ENCODE measurements around the gene PBXIP1.

PBXIP1 gene

GRCh38 chr1:154954541-154954940 lies 1.4 kb downstream of the PBXIP1 start:
- Histone ChIP-seq H3K4me1 (ENCODE audit: control insufficient read depth, insufficient read depth, low read length) (peaks cover 7% of the 10 kb centered on the region; the same call in 1 of the 2 replicates), H3K27ac (ENCODE audit: low read length) (no peak overlapping the region), H3K27me3 (ENCODE audit: control insufficient read depth, insufficient read depth, low read length) (no peaks in the 10 kb centered on the region), H3K4me3 (ENCODE audit: low read length) (no peak overlapping the region), H3K36me3 (ENCODE audit: control insufficient read depth, insufficient read depth, low read length) (0 out of 2 replicates have a peak, but pooled peaks cover 5% of the 10 kb centered on the region), H3K9me3 (ENCODE audit: control insufficient read depth, insufficient read depth, low read length) (no peaks in the 10 kb centered on the region)
- WGBS (ENCODE audit: insufficient coverage, insufficient read length): no CpG with 5 or more reads among the region's 3 CpGs
- DNase-seq (ENCODE audit: low read depth, low spot score): no peak

- no peaks in the 10 kb centered on the region for H3K27me3 ChIP-seq (ENCODE audit: control insufficient read depth, insufficient read depth, low read length)
- no peak for DNase-seq (ENCODE audit: low read depth, low spot score)
- no CpG with 5 or more reads among the region's 2 CpGs for WGBS (ENCODE audit: insufficient coverage, insufficient read length)
- no peaks in the 10 kb centered on the region for H3K9me3 ChIP-seq (ENCODE audit: control insufficient read depth, insufficient read depth, low read length)
- no peak overlapping the region for H3K27ac ChIP-seq (ENCODE audit: low read length)
- H3K36me3 ChIP-seq (ENCODE audit: control insufficient read depth, insufficient read depth, low read length): no peaks in the 10 kb centered on the region
- no peak overlapping the region for H3K4me3 ChIP-seq (ENCODE audit: low read length)
- H3K4me1 ChIP-seq (ENCODE audit: control insufficient read depth, insufficient read depth, low read length): peaks cover 7% of the 10 kb centered on the region; the same call in 1 of the 2 replicates
These were observed 2.3 kb downstream of the PBXIP1 start for GRCh38 chr1:154953611-154954038.

GRCh38 chr1:154952664-154953063 lies 3.2 kb downstream of the PBXIP1 start:
- no peak for DNase-seq (ENCODE audit: low read depth, low spot score)
- Histone ChIP-seq H3K27ac (ENCODE audit: low read length) (no peak overlapping the region), H3K4me1 (ENCODE audit: control insufficient read depth, insufficient read depth, low read length) (peaks cover 7% of the 10 kb centered on the region; the same call in 1 of the 2 replicates), H3K9me3 (ENCODE audit: control insufficient read depth, insufficient read depth, low read length) (no peaks in the 10 kb centered on the region), H3K27me3 (ENCODE audit: control insufficient read depth, insufficient read depth, low read length) (no peaks in the 10 kb centered on the region), H3K36me3 (ENCODE audit: control insufficient read depth, insufficient read depth, low read length) (no peaks in the 10 kb centered on the region), H3K4me3 (ENCODE audit: low read length) (no peak overlapping the region)
- no CpG with 5 or more reads among the region's 6 CpGs for WGBS (ENCODE audit: insufficient coverage, insufficient read length)

- no peak for DNase-seq (ENCODE audit: low read depth, low spot score)
- Histone ChIP-seq H3K4me3 (ENCODE audit: low read length) (no peak overlapping the region), H3K36me3 (ENCODE audit: control insufficient read depth, insufficient read depth, low read length) (no peaks in the 10 kb centered on the region), H3K27ac (ENCODE audit: low read length) (no peak overlapping the region), H3K4me1 (ENCODE audit: control insufficient read depth, insufficient read depth, low read length) (peaks cover 6% of the 10 kb centered on the region; the same call in 1 of the 2 replicates), H3K27me3 (ENCODE audit: control insufficient read depth, insufficient read depth, low read length) (no peaks in the 10 kb centered on the region), H3K9me3 (ENCODE audit: control insufficient read depth, insufficient read depth, low read length) (no peaks in the 10 kb centered on the region)
- no CpG with 5 or more reads among the region's 15 CpGs for WGBS (ENCODE audit: insufficient coverage, insufficient read length)
These were observed 3.8 kb downstream of the PBXIP1 start for GRCh38 chr1:154951901-154952657.

GRCh38 chr1:154948079-154948478 lies 7.8 kb downstream of the PBXIP1 start:
- no peaks in the 10 kb centered on the region for H3K9me3 ChIP-seq (ENCODE audit: control insufficient read depth, insufficient read depth, low read length)
- no peak for DNase-seq (ENCODE audit: low read depth, low spot score)
- no peaks in the 10 kb centered on the region for H3K27me3 ChIP-seq (ENCODE audit: control insufficient read depth, insufficient read depth, low read length)
- no peaks in the 10 kb centered on the region; the same call in 1 of the 2 replicates for H3K4me1 ChIP-seq (ENCODE audit: control insufficient read depth, insufficient read depth, low read length)
- H3K4me3 ChIP-seq (ENCODE audit: low read length): no peak overlapping the region
- WGBS (ENCODE audit: insufficient coverage, insufficient read length): no CpG with 5 or more reads among the region's 11 CpGs
- no peak overlapping the region for H3K27ac ChIP-seq (ENCODE audit: low read length)
- H3K36me3 ChIP-seq (ENCODE audit: control insufficient read depth, insufficient read depth, low read length): no peaks in the 10 kb centered on the region

GRCh38 chr1:154945962-154946850 lies 9.7 kb downstream of the PBXIP1 start:
- WGBS (ENCODE audit: insufficient coverage, insufficient read length): no CpG with 5 or more reads among the region's 17 CpGs
- no peak for DNase-seq (ENCODE audit: low read depth, low spot score)
- Histone ChIP-seq H3K9me3 (ENCODE audit: control insufficient read depth, insufficient read depth, low read length) (no peaks in the 10 kb centered on the region), H3K27me3 (ENCODE audit: control insufficient read depth, insufficient read depth, low read length) (no peaks in the 10 kb centered on the region), H3K27ac (ENCODE audit: low read length) (no peak overlapping the region), H3K36me3 (ENCODE audit: control insufficient read depth, insufficient read depth, low read length) (no peaks in the 10 kb centered on the region), H3K4me1 (ENCODE audit: control insufficient read depth, insufficient read depth, low read length) (peaks cover 3% of the 10 kb centered on the region), H3K4me3 (ENCODE audit: low read length) (no peak overlapping the region)

GRCh38 chr1:154945160-154945961 lies 10.5 kb downstream of the PBXIP1 start:
- no CpG with 5 or more reads among the region's 15 CpGs for WGBS (ENCODE audit: insufficient coverage, insufficient read length)
- no peaks in the 10 kb centered on the region for H3K27me3 ChIP-seq (ENCODE audit: control insufficient read depth, insufficient read depth, low read length)
- H3K4me3 ChIP-seq (ENCODE audit: low read length): no peak overlapping the region
- no peaks in the 10 kb centered on the region for H3K9me3 ChIP-seq (ENCODE audit: control insufficient read depth, insufficient read depth, low read length)
- no peak overlapping the region for H3K27ac ChIP-seq (ENCODE audit: low read length)
- peaks cover 4% of the 10 kb centered on the region for H3K4me1 ChIP-seq (ENCODE audit: control insufficient read depth, insufficient read depth, low read length)
- H3K36me3 ChIP-seq (ENCODE audit: control insufficient read depth, insufficient read depth, low read length): no peaks in the 10 kb centered on the region
- no peak for DNase-seq (ENCODE audit: low read depth, low spot score)

GRCh38 chr1:154944401-154945159 lies 11.3 kb downstream of the PBXIP1 start:
- no peak for DNase-seq (ENCODE audit: low read depth, low spot score)
- Histone ChIP-seq H3K27me3 (ENCODE audit: control insufficient read depth, insufficient read depth, low read length) (no peaks in the 10 kb centered on the region), H3K9me3 (ENCODE audit: control insufficient read depth, insufficient read depth, low read length) (no peaks in the 10 kb centered on the region), H3K36me3 (ENCODE audit: control insufficient read depth, insufficient read depth, low read length) (no peaks in the 10 kb centered on the region), H3K4me1 (ENCODE audit: control insufficient read depth, insufficient read depth, low read length) (peaks cover 6% of the 10 kb centered on the region), H3K4me3 (ENCODE audit: low read length) (no peak overlapping the region), H3K27ac (ENCODE audit: low read length) (no peak overlapping the region)
- WGBS (ENCODE audit: insufficient coverage, insufficient read length): no CpG with 5 or more reads among the region's 9 CpGs

- no peaks in the 10 kb centered on the region for H3K27me3 ChIP-seq (ENCODE audit: control insufficient read depth, insufficient read depth, low read length)
- no peaks in the 10 kb centered on the region for H3K36me3 ChIP-seq (ENCODE audit: control insufficient read depth, insufficient read depth, low read length)
- DNase-seq (ENCODE audit: low read depth, low spot score): no peak
- WGBS (ENCODE audit: insufficient coverage, insufficient read length): no CpG with 5 or more reads among the region's 6 CpGs
- no peak overlapping the region for H3K27ac ChIP-seq (ENCODE audit: low read length)
- no peaks in the 10 kb centered on the region for H3K9me3 ChIP-seq (ENCODE audit: control insufficient read depth, insufficient read depth, low read length)
- H3K4me1 ChIP-seq (ENCODE audit: control insufficient read depth, insufficient read depth, low read length): peaks cover 6% of the 10 kb centered on the region
- no peak overlapping the region for H3K4me3 ChIP-seq (ENCODE audit: low read length)
These were observed 12.1 kb downstream of the PBXIP1 start for GRCh38 chr1:154943649-154944400.

Measured in iPS DF 6.9 (cell line).